WTC11 (cell line): ENCODE data around the gene PRND. TPM values are rescaled to one million over a fixed set of nuclear protein-coding genes. Genes with fewer than 3 reads are reported as not detected.

ENCODE experiments used
- ATAC-seq: fragments of 200-7000 bp; cut with Tn5 transposase; 2 replicates; pipeline ENCODE4 v1.10.0; 2021; ENCODE audit warnings: mild to moderate bottlenecking, moderate library complexity
- CTCF ChIA-PET: fragments of 300-600 bp; sonication (Branson Sonifier 250); formaldehyde crosslinking; loops from one replicate; lab custom pipeline; 2021; ENCODE audit warnings: antibody characterized with exemption; lab: Charles Lee
- POLR2A ChIA-PET: fragments of 350-600 bp; sonication (Branson Sonifier 250); formaldehyde crosslinking; loops from one replicate; lab custom pipeline; 2021; ENCODE audit warnings: antibody characterized with exemption; lab: Charles Lee
- DNase-seq: peaks from one replicate; pipeline ENCODE4 v3.0.0; 2021; ENCODE audit warnings: low spot score
- H3K27ac Mint-ChIP-seq: 2 replicates; pipeline ENCODE4 v1.8.0; 2021; ENCODE audit warnings: mixed read lengths
- H3K27me3 Mint-ChIP-seq: 2 replicates; pipeline ENCODE4 v1.8.0; 2021; ENCODE audit warnings: low read depth, mild to moderate bottlenecking, moderate library complexity, mixed read lengths
- H3K36me3 Mint-ChIP-seq: 2 replicates; pipeline ENCODE4 v1.8.0; 2021; ENCODE audit warnings: mixed read lengths
- H3K4me1 Mint-ChIP-seq: 2 replicates; pipeline ENCODE4 v1.8.0; 2022; ENCODE audit warnings: mixed read lengths
- H3K4me3 Mint-ChIP-seq: 2 replicates; pipeline ENCODE4 v1.8.0; 2021; ENCODE audit warnings: mild to moderate bottlenecking, moderate library complexity, mixed read lengths
- H3K9me3 Mint-ChIP-seq: 2 replicates; pipeline ENCODE4 v1.8.0; 2021; ENCODE audit warnings: mixed read lengths
- CREM ChIP-seq: sonication (generic); formaldehyde crosslinking; IDR thresholded peaks from 2 replicates; pipeline ENCODE4 v1.8.1; 2022; ENCODE audit warnings: mild to moderate bottlenecking, missing genetic modification reagents, moderate library complexity
- ESRRA ChIP-seq: sonication (generic); formaldehyde crosslinking; IDR thresholded peaks from 2 replicates; pipeline ENCODE4 v1.8.1; 2022; ENCODE audit warnings: mild to moderate bottlenecking, missing genetic modification reagents, borderline replicate concordance
- FOXP1 ChIP-seq: sonication (generic); formaldehyde crosslinking; IDR thresholded peaks from 2 replicates; pipeline ENCODE4 v1.8.0; 2022; ENCODE audit warnings: missing genetic modification reagents, mild to moderate bottlenecking, moderate library complexity, borderline replicate concordance
- GABPB1 ChIP-seq: sonication (generic); formaldehyde crosslinking; IDR thresholded peaks from 2 replicates; pipeline ENCODE4 v1.8.1; 2023; ENCODE audit warnings: mild to moderate bottlenecking, missing genetic modification reagents
- GRHL2 ChIP-seq: fragments of 250-450 bp; sonication (Bioruptor Pico); IDR thresholded peaks from 2 replicates; pipeline ENCODE4 v1.8.0; 2022; ENCODE audit warnings: mild to moderate bottlenecking, moderate library complexity; ENCODE audit not compliant: insufficient replicate concordance, severe bottlenecking
- HMGA2 ChIP-seq: fragments of 250-450 bp; sonication (Bioruptor Pico); IDR thresholded peaks from 2 replicates; pipeline ENCODE4 v1.4.0; 2021; ENCODE audit warnings: mild to moderate bottlenecking, moderate library complexity
- SMAD4 ChIP-seq: sonication (generic); formaldehyde crosslinking; IDR thresholded peaks from 2 replicates; pipeline ENCODE4 v1.8.0; 2022; ENCODE audit warnings: mild to moderate bottlenecking, missing genetic modification reagents
- TCF7 ChIP-seq: sonication (generic); formaldehyde crosslinking; IDR thresholded peaks from 2 replicates; pipeline ENCODE4 v1.8.0; 2022; ENCODE audit warnings: mild to moderate bottlenecking, low read depth, missing genetic modification reagents, moderate library complexity
- ZNF121 ChIP-seq: sonication (generic); formaldehyde crosslinking; IDR thresholded peaks from 2 replicates; pipeline ENCODE4 v1.8.0; 2023; ENCODE audit warnings: missing genetic modification reagents
- ZNF263 ChIP-seq: sonication (generic); formaldehyde crosslinking; IDR thresholded peaks from 2 replicates; pipeline ENCODE4 v1.8.1; 2022; ENCODE audit warnings: low read depth, mild to moderate bottlenecking, moderate library complexity, missing genetic modification reagents
- ZNF416 ChIP-seq: fragments of 250-450 bp; sonication (Bioruptor Pico); IDR thresholded peaks from 2 replicates; pipeline ENCODE4 v1.9.0; 2021; ENCODE audit warnings: mild to moderate bottlenecking, inconsistent platforms
- total RNA-seq: library from RNA; stranded (reverse); gene quantifications from 3 replicates; pipeline ENCODE4 v1.2.3, GENCODE V29; 2021
- TF ChIP-seq, protein P1 (sequence below): fragments of 250-450 bp; sonication (Bioruptor Pico); IDR thresholded peaks from 2 replicates; pipeline ENCODE4 v1.9.0; 2021; ENCODE audit warnings: mild to moderate bottlenecking
- TF ChIP-seq, protein P2 (sequence below): sonication (generic); formaldehyde crosslinking; IDR thresholded peaks from 2 replicates; pipeline ENCODE4 v1.8.1; 2022; ENCODE audit warnings: mild to moderate bottlenecking, missing genetic modification reagents, moderate library complexity, borderline replicate concordance
- TF ChIP-seq, protein P3 (sequence below): sonication (generic); formaldehyde crosslinking; IDR thresholded peaks from 2 replicates; pipeline ENCODE4 v1.8.1; 2023; ENCODE audit warnings: mild to moderate bottlenecking, moderate library complexity, missing genetic modification reagents

PRND gene
- total RNA-seq, 1 experiment from 2014 or later: 0.04 TPM

DNA sequence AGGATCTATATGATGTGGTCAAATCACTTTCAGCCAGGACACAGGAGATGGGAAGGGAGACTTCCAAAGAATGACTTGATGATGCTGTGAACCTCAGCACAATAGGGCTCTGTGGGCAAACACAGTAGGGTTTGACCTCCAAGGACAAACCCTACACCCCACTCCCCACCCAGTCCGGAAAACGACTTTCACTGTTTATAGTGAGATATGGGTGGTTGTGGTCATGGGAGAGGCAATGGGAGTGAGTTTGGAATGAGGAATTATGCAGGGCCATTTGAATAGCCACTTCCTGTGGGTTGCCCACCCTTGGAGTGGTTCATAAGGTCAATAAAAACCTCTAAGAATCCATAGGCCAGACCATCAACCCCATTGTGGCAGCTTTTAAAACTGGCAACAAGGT lies 38.4 kb upstream of the PRND start (continued):
- TF ChIP-seq, protein P1, sequence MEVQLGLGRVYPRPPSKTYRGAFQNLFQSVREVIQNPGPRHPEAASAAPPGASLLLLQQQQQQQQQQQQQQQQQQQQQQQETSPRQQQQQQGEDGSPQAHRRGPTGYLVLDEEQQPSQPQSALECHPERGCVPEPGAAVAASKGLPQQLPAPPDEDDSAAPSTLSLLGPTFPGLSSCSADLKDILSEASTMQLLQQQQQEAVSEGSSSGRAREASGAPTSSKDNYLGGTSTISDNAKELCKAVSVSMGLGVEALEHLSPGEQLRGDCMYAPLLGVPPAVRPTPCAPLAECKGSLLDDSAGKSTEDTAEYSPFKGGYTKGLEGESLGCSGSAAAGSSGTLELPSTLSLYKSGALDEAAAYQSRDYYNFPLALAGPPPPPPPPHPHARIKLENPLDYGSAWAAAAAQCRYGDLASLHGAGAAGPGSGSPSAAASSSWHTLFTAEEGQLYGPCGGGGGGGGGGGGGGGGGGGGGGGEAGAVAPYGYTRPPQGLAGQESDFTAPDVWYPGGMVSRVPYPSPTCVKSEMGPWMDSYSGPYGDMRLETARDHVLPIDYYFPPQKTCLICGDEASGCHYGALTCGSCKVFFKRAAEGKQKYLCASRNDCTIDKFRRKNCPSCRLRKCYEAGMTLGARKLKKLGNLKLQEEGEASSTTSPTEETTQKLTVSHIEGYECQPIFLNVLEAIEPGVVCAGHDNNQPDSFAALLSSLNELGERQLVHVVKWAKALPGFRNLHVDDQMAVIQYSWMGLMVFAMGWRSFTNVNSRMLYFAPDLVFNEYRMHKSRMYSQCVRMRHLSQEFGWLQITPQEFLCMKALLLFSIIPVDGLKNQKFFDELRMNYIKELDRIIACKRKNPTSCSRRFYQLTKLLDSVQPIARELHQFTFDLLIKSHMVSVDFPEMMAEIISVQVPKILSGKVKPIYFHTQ (CRISPR knock-in tag): no peak
- TF ChIP-seq ZNF121: no peak
- TF ChIP-seq, protein P2, sequence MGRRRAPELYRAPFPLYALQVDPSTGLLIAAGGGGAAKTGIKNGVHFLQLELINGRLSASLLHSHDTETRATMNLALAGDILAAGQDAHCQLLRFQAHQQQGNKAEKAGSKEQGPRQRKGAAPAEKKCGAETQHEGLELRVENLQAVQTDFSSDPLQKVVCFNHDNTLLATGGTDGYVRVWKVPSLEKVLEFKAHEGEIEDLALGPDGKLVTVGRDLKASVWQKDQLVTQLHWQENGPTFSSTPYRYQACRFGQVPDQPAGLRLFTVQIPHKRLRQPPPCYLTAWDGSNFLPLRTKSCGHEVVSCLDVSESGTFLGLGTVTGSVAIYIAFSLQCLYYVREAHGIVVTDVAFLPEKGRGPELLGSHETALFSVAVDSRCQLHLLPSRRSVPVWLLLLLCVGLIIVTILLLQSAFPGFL: no peak

DNA sequence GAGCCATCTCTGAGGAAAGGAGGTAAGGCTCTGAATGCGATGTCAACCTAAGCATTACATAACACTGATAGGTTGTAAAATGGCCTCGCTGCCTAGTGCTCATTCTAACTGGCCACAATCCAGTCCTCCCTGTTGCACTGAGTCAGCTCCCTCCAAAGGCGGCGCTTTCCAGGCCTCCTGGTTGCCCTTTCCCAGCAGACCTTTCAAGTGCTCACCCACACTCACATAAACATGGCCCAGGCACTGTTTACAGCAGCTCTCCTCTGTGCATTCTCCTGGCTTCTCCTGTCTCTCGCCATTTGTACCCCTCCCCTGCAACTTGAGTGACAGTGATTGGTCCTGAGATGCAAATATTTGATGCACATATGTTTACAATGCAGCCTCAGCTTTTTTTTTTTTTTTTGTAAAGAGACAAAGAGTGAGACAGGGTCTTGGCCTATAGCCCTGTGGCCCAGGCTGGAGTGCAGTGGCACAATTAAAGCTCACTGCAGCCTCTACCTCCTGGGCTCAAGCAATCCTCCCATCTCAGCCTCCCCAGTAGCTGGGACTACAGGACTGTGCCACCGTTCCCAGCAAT lies 36.8 kb upstream of the PRND start:
- ATAC-seq: no peak
- Mint-ChIP-seq H3K4me1 (peaks cover 47% of the 10 kb centered on the region), H3K36me3 (no peaks in the 10 kb centered on the region)
- TF ChIP-seq GABPB1 (CRISPR knock-in tag) (peak; percentile 57; the same call in 1 of the 2 replicates), HMGA2 (CRISPR knock-in tag) (no peak), ZNF263 (CRISPR knock-in tag) (0 out of 2 replicates have a peak, but pooled peaks have one; percentile 16), ZNF416 (CRISPR knock-in tag) (no peak)
- TF ChIP-seq, all 79 proteins: peak for 2
- Mint-ChIP-seq H3K27me3 (peaks cover 13% of the 10 kb centered on the region), H3K9me3 (no peaks in the 10 kb centered on the region), H3K4me3 (peak overlapping the region; percentile 72; the same call in 1 of the 2 replicates), H3K27ac (no peak overlapping the region)
- CTCF ChIA-PET: interaction anchor here (0.6 to 1.3 kb wide), 3 partner anchors 12 to 416 kb away, joined by 3 read pairs; no protein-coding TSS in a partner anchor
- DNase-seq: no peak
- POLR2A ChIA-PET: interaction anchor here (0.7 kb wide), 1 partner anchor 15 kb away, joined by 3 read pairs; no protein-coding TSS in a partner anchor

DNA sequence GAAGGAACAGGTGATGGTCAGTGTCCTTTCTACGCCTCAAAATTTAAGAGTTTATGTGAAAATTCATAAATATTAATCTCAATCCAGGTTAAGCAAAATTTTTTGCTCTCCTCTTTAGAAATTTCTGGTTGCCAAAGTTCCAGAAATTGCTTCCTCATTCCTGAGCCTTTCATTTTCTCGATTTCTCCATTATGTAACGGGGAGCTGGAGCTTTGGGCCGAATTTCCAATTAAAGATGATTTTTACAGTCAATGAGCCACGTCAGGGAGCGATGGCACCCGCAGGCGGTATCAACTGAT lies 35.8 kb upstream of the PRND start:
- peak overlapping the region; percentile 8; the same call in 1 of the 2 replicates for H3K27ac Mint-ChIP-seq
- H3K36me3 Mint-ChIP-seq: no peaks in the 10 kb centered on the region
- peaks cover 42% of the 10 kb centered on the region for H3K4me1 Mint-ChIP-seq
- no peaks in the 10 kb centered on the region for H3K9me3 Mint-ChIP-seq
- no peak for TF ChIP-seq FOXP1 (CRISPR knock-in tag)
- no peak for TF ChIP-seq CREM (CRISPR knock-in tag)
- no peak for TF ChIP-seq SMAD4
- TF ChIP-seq ESRRA (CRISPR knock-in tag): no peak
- TF ChIP-seq TCF7 (CRISPR knock-in tag): no peak
- TF ChIP-seq, protein P1 (CRISPR knock-in tag): no peak
- no peak for TF ChIP-seq GRHL2
- TF ChIP-seq ZNF263 (CRISPR knock-in tag): no peak
- TF ChIP-seq, protein P3, sequence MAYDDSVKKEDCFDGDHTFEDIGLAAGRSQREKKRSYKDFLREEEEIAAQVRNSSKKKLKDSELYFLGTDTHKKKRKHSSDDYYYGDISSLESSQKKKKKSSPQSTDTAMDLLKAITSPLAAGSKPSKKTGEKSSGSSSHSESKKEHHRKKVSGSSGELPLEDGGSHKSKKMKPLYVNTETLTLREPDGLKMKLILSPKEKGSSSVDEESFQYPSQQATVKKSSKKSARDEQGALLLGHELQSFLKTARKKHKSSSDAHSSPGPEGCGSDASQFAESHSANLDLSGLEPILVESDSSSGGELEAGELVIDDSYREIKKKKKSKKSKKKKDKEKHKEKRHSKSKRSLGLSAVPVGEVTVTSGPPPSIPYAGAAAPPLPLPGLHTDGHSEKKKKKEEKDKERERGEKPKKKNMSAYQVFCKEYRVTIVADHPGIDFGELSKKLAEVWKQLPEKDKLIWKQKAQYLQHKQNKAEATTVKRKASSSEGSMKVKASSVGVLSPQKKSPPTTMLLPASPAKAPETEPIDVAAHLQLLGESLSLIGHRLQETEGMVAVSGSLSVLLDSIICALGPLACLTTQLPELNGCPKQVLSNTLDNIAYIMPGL: no peak
- POLR2A ChIA-PET: no interaction called here
- CTCF ChIA-PET: no interaction called here
- DNase-seq (no peak), ATAC-seq (no peak)
- H3K4me3 Mint-ChIP-seq: peak overlapping the region; percentile 72
- peaks cover 13% of the 10 kb centered on the region for H3K27me3 Mint-ChIP-seq
